Thyroid gland (tissue), 4 donors: Measurements from ENCODE around the gene SPRR1B. TPM values are rescaled to one million over a fixed set of nuclear protein-coding genes. Genes with fewer than 3 reads are reported as not detected.

ENCODE experiments used
- DNase-seq, 2 donors: peaks; one replicate each; pipeline ENCODE4 v3.0.0-alpha.2; 2019
- H3K27ac ChIP-seq, 3 donors: fragments of 200-600 bp; sonication (generic); 1 replicate in 2 of 3; 2 replicates in 1 of 3; pipeline ENCODE4 v1.5.1; 2016 to 2019; ENCODE audit warnings: mild to moderate bottlenecking in 1 of 3, moderate library complexity in 1 of 3
- H3K27me3 ChIP-seq: fragments of 200-600 bp; sonication (generic); one replicate; pipeline ENCODE4 v1.5.1; 2019
- H3K36me3 ChIP-seq, 2 donors: fragments of 200-600 bp; sonication (generic); one replicate each; pipeline ENCODE4 v1.5.1; 2016 to 2019
- H3K4me1 ChIP-seq, 2 donors: fragments of 200-600 bp; sonication (generic); one replicate each; pipeline ENCODE4 v1.5.1; 2017 to 2019
- H3K4me3 ChIP-seq, 3 donors: fragments of 200-600 bp; sonication (generic); replicated peaks in 1 of 3; 1 replicate in 2 of 3; 2 replicates in 1 of 3; pipeline ENCODE4 v1.5.1; 2016; ENCODE audit warnings: mild to moderate bottlenecking in 1 of 3
- H3K9me3 ChIP-seq: fragments of 200-600 bp; sonication (generic); one replicate; pipeline ENCODE4 v1.5.1; 2017
- CTCF ChIP-seq, 6 experiments: fragments of 200-600 bp in 3 of 6; fragments of 450-650 bp in 3 of 6; sonication (generic) in 3 of 6; IDR thresholded peaks; one replicate each; pipeline ENCODE4 v1.5.1; 2016 to 2019; ENCODE audit warnings: antibody characterized with exemption in 6 of 6, mild to moderate bottlenecking in 2 of 6, inconsistent platforms in 1 of 6, moderate library complexity in 1 of 6
- POLR2A ChIP-seq, 2 donors: fragments of 450-650 bp; IDR thresholded peaks; one replicate each; pipeline ENCODE4 v1.6.1; 2017; ENCODE audit warnings: antibody characterized with exemption in 2 of 2, mild to moderate bottlenecking in 2 of 2, moderate library complexity in 1 of 2
- WGBS, 2 donors: methylation state at CpG; one replicate each; pipeline ENCODE4 v1.1.5; 2017; 5-methylcytosine and 5-hydroxymethylcytosine counted together
- intact Hi-C: fragments of 100-400 bp; cut with DNase I; formaldehyde crosslinking; loops from one replicate; pipeline ENCODE4 v1.15.1; 2023
- total RNA-seq, 4 donors: library from RNA; depleted of rRNA; stranded (reverse); fragments of >200 nt; gene quantifications; one replicate each; pipeline ENCODE4 v1.2.3, GENCODE V29; 2016

Gene SPRR1B
- total RNA-seq, 4 donors from 2014 or later = not detected

GRCh38 chr1:152993186-152993585, 37.8 kb upstream of the SPRR1B start:
- Histone ChIP-seq H3K4me3 (no peak overlapping the region), H3K36me3 (no peaks in the 10 kb centered on the region), H3K27ac (no peak overlapping the region), H3K27me3 (no peaks in the 10 kb centered on the region), H3K4me1 (no peaks in the 10 kb centered on the region), H3K9me3 (no peaks in the 10 kb centered on the region)
- DNase-seq = no peak
- WGBS, 2 donors = 74 to 77% methylated on average over 5 to 6 of the region's 6 CpGs
- TF ChIP-seq CTCF (IDR thresholded peaks at IDR 0.05) (no peak), POLR2A (IDR thresholded peaks at IDR 0.05) (no peak)
- intact Hi-C loops = no loop called here

GRCh38 chr1:152995842-152996241, 35.2 kb upstream of the SPRR1B start:
- intact Hi-C loops = no loop called here
- 41 to 49% methylated on average over 1 of the region's 1 CpG for WGBS, 2 donors
- no peak for DNase-seq
- H3K27ac ChIP-seq = no peak overlapping the region
- H3K27me3 ChIP-seq = no peaks in the 10 kb centered on the region
- no peaks in the 10 kb centered on the region for H3K4me1 ChIP-seq
- H3K9me3 ChIP-seq = no peaks in the 10 kb centered on the region
- H3K36me3 ChIP-seq = no peaks in the 10 kb centered on the region
- TF ChIP-seq CTCF (IDR thresholded peaks at IDR 0.05) (no peak), POLR2A (IDR thresholded peaks at IDR 0.05) (no peak)
- H3K4me3 ChIP-seq = no peak overlapping the region

- Histone ChIP-seq H3K4me3 (no peak overlapping the region), H3K27ac (no peak overlapping the region), H3K27me3 (no peaks in the 10 kb centered on the region), H3K9me3 (no peaks in the 10 kb centered on the region), H3K4me1 (no peaks in the 10 kb centered on the region), H3K36me3 (no peaks in the 10 kb centered on the region)
- no peak for DNase-seq
- intact Hi-C loops = no loop called here
- no peak for TF ChIP-seq POLR2A (IDR thresholded peaks at IDR 0.05)
- TF ChIP-seq CTCF (IDR thresholded peaks at IDR 0.05) = no peak
- 18 to 22% methylated on average over 5 of the region's 5 CpGs for WGBS, 2 donors
Measured at GRCh38 chr1:152996633-152997400, 34.2 kb upstream of the SPRR1B start.

GRCh38 chr1:152997901-152998300, 33.1 kb upstream of the SPRR1B start:
- no peak overlapping the region for H3K4me3 ChIP-seq
- no peaks in the 10 kb centered on the region for H3K27me3 ChIP-seq
- no peaks in the 10 kb centered on the region for H3K4me1 ChIP-seq
- WGBS, 2 donors = 56 to 66% methylated on average over 7 of the region's 7 CpGs
- H3K36me3 ChIP-seq = no peaks in the 10 kb centered on the region
- intact Hi-C loops = no loop called here
- no peaks in the 10 kb centered on the region for H3K9me3 ChIP-seq
- no peak for DNase-seq
- no peak overlapping the region for H3K27ac ChIP-seq
- no peak for TF ChIP-seq CTCF (IDR thresholded peaks at IDR 0.05)

- no peaks in the 10 kb centered on the region for H3K4me1 ChIP-seq
- no peak overlapping the region for H3K4me3 ChIP-seq
- H3K27me3 ChIP-seq = no peaks in the 10 kb centered on the region
- no peaks in the 10 kb centered on the region for H3K9me3 ChIP-seq
- H3K36me3 ChIP-seq = no peaks in the 10 kb centered on the region
- TF ChIP-seq CTCF (IDR thresholded peaks at IDR 0.05) (no peak), POLR2A (IDR thresholded peaks at IDR 0.05) (no peak)
- DNase-seq = no peak
- no peak overlapping the region for H3K27ac ChIP-seq
- intact Hi-C loops = no loop called here
- 78 to 80% methylated on average over 4 of the region's 4 CpGs for WGBS, 2 donors
Measured at GRCh38 chr1:152998476-152998875, 32.5 kb upstream of the SPRR1B start.
